ENCODE results near the gene TOX2. TPM values are rescaled to one million over a fixed set of nuclear protein-coding genes. Genes with fewer than 3 reads are reported as not detected.

The TOX2 gene
- total RNA-seq, 1 donor from 2014 or later: not detected

DNA sequence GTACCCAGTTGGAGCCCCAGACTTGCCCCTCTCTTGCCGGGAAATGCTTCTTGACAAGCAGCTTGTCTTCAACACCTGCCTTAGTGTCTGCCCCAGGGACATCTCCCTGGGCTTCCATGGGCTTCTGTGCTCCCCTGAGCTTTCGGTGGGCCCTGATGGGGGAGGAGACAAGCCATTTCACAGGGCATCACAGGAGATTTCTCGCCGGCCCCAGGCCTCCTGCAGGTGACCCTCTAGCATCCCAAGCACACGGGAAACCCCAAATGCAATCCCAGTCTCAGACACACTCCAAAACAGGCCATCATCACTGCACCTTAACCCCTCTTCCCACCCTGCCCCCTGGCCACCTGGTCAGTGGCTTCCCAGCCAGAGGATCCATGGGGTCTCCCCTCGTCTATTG, 197.8 kb downstream of the TOX2 start:
- FAIRE-seq: no peak
- Histone ChIP-seq H3K4me3 (ENCODE audit: low read depth, low read length) (no peak overlapping the region), H3K36me3 (ENCODE audit: control insufficient read depth, insufficient read depth, low read length) (no peaks in the 10 kb centered on the region), H3K27me3 (ENCODE audit: control insufficient read depth, insufficient read depth, low read length) (peaks cover 3% of the 10 kb centered on the region)
- no peak for DNase-seq (ENCODE audit: low read depth)
- TF ChIP-seq, protein P1, sequence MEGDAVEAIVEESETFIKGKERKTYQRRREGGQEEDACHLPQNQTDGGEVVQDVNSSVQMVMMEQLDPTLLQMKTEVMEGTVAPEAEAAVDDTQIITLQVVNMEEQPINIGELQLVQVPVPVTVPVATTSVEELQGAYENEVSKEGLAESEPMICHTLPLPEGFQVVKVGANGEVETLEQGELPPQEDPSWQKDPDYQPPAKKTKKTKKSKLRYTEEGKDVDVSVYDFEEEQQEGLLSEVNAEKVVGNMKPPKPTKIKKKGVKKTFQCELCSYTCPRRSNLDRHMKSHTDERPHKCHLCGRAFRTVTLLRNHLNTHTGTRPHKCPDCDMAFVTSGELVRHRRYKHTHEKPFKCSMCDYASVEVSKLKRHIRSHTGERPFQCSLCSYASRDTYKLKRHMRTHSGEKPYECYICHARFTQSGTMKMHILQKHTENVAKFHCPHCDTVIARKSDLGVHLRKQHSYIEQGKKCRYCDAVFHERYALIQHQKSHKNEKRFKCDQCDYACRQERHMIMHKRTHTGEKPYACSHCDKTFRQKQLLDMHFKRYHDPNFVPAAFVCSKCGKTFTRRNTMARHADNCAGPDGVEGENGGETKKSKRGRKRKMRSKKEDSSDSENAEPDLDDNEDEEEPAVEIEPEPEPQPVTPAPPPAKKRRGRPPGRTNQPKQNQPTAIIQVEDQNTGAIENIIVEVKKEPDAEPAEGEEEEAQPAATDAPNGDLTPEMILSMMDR (IDR thresholded peaks at IDR 0.05; ENCODE audit: insufficient read depth, low read length, severe bottlenecking): no peak

DNA sequence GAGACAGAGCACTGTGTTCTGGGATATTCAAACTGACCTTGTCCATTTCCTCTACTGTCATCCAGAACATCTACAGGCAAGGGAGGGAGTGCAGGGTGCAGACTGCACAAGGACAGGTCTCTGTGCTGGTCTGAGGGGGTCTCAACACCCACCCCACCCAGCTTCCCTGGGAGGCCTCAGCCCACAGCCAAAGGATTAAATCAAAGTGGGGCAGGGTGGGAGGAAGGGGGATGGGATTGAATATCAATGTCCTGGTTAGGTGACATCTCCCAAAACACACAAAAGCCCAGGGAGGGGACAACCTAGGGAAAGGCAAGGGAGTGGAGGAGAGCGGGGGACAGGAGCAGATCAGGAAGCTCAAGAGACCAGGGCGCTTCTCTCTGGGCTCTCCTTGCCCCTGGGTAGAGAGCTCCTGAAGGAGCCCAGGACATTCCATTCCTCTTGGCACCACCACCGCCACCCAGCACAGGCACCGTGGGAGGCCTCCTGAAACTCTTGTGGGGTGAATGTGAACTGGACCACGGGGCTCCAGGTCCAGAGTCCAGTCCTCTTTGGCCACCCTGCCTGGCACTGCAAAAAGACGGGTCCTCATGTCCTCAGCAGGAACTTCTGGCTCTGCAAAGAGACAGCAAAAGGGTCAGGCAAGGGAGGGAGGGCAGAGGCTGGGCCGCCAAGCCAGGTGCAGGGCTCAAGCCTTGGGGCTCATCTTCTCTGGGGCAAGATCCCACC, 198.4 kb downstream of the TOX2 start:
- H3K4me3 ChIP-seq (ENCODE audit: low read depth, low read length): no peak overlapping the region
- TF ChIP-seq, protein P1 (IDR thresholded peaks at IDR 0.05; ENCODE audit: insufficient read depth, low read length, severe bottlenecking): no peak
- H3K27me3 ChIP-seq (ENCODE audit: control insufficient read depth, insufficient read depth, low read length): peaks cover 3% of the 10 kb centered on the region
- FAIRE-seq (no peak), DNase-seq (ENCODE audit: low read depth) (no peak)
- H3K36me3 ChIP-seq (ENCODE audit: control insufficient read depth, insufficient read depth, low read length): no peaks in the 10 kb centered on the region

DNA sequence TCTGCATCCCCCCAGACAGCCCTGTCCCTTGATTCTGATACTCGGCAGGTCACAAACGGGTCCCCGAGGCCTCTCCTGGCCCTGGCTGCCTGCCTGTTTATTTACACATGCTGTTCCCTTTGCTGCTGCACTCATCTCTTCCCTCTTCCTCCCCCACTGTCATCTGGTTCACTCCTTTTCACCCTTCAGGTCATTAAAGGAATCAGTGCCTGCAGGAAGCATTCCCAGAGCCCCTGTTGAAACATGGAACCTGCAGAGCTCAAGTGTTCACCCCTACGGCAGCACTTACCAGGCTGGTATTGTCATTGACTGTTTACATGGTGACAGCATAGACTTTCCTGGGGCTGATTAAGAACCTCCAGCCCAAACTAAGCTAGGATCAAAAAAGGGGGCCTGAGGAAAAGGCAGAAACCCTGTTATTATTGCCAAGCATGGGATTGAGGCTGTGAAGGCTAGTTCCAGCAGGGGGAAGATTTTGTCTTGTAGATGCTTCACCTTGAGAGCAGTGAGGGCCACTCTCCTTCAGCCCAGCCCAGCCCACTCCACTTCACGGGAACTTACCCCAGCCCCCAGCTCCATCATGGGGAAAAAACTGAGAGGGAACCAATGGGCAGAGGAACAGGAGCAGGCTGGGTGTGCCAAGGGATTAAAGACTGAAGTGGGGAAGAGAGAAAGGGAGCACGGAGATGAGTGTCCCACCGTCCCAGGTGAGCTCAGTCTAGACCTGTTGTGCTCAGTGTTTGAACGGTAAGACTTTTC, 199.1 kb downstream of the TOX2 start:
- DNase-seq (ENCODE audit: low read depth) (no peak), FAIRE-seq (no peak)
- Histone ChIP-seq H3K36me3 (ENCODE audit: control insufficient read depth, insufficient read depth, low read length) (no peaks in the 10 kb centered on the region), H3K4me3 (ENCODE audit: low read depth, low read length) (no peak overlapping the region), H3K27me3 (ENCODE audit: control insufficient read depth, insufficient read depth, low read length) (peaks cover 3% of the 10 kb centered on the region)
- TF ChIP-seq, protein P1 (IDR thresholded peaks at IDR 0.05; ENCODE audit: insufficient read depth, low read length, severe bottlenecking): no peak

DNA sequence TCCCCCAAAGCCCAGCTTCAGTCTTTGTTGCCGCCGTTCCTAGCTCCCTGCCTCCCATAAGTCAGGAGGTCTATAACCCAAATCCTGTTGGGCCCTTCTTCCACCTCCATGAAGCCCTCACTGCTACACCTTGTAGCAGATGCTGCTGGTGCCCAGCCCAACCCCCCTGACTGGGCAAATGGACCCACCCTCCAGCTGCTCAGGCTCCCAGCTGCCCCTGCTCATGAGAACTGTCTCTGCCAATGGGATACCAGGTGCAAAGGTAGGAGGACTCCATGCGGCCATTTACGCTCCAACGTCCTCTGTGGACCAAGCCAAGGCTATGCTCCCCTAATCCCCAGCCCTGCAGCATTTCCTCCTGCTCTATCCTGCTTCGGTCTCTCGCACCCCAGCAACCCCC, 200.5 kb downstream of the TOX2 start:
- no peak for FAIRE-seq

DNA sequence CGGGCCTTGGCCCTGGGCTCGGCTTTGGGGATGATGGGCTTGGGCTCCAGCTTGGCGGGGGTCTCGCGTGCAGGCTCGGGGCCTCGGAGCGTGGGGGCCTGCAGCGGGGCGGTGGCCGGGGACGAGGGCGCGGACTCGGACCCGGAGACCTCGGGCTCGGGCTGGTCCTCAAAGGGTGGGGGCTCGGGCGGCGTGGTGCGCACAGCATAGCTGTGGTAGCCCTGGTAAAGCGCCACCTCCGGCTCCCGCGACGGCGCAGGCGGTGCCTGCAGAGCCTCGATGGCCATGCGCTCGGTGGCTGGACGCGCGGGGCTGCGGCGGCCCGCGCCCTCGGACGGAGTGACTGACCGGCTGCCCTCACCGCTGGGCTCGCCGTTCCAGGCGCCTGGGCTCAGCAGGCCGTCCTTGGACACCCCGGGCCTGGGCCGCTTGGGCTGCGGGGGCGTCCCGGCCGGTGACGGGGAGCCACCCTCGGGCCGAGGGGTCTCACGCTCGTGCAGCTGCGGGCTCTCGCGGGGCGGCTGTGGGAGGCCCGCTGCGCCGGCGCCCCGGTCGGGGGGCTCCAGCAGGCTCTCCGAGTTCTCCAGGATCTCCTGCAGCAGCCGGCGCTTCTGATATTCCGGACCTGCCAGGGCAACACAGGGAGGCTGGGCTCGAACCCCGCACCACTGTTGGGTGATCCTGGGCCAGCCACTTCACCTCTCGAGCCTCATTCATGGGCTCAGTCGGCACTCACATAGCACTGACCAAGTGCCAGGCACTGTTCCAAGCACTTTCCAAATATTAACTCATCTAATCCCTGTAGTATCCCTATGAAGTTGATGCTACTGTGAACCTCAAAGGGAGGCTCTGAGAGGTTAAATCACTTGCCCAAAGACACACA, 201.4 kb downstream of the TOX2 start:
- H3K27me3 ChIP-seq (ENCODE audit: control insufficient read depth, insufficient read depth, low read length): peaks cover 3% of the 10 kb centered on the region
- FAIRE-seq: no peak
- no peak for DNase-seq (ENCODE audit: low read depth)
- H3K36me3 ChIP-seq (ENCODE audit: control insufficient read depth, insufficient read depth, low read length): no peaks in the 10 kb centered on the region
- no peak overlapping the region for H3K4me3 ChIP-seq (ENCODE audit: low read depth, low read length)
- TF ChIP-seq, protein P1 (IDR thresholded peaks at IDR 0.05; ENCODE audit: insufficient read depth, low read length, severe bottlenecking): no peak

More for the DNA sequence above, 200.5 kb downstream of the TOX2 start:
- Histone ChIP-seq H3K27me3 (ENCODE audit: control insufficient read depth, insufficient read depth, low read length) (peaks cover 3% of the 10 kb centered on the region), H3K4me3 (ENCODE audit: low read depth, low read length) (no peak overlapping the region), H3K36me3 (ENCODE audit: control insufficient read depth, insufficient read depth, low read length) (no peaks in the 10 kb centered on the region)
- TF ChIP-seq, protein P1 (IDR thresholded peaks at IDR 0.05; ENCODE audit: insufficient read depth, low read length, severe bottlenecking): no peak
- DNase-seq (ENCODE audit: low read depth): no peak

All from bronchial epithelial cell (primary cell).